NK-92 (cell line): ENCODE measurements around the gene INTS11.

Source experiments
- DNase-seq: peaks from one replicate; lab custom pipeline; 2025; ENCODE audit not compliant: unreplicated experiment; lab: John Stamatoyannopoulos, UW

Gene INTS11

DNA sequence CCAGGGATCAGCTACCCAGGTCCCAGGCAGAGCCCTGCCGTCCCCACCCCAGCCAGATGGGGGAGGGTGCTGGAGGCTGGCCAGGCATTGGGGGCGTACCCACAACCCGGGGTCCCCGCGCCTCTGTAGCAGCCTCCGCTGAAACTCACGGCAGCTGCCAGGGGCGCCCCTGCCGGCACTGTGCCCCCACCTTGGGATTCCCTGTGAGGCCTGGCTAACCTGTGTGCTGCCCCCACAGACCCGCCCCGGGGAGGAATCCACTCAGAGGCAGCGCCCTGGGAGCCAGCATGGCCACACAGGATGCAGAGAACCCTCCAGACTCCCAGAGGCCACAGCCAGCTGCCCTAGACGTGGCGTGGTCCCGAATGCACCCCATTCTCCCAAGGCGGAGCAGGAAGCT lies 20.9 kb upstream of the INTS11 start:
- DNase-seq, result no peak

DNA sequence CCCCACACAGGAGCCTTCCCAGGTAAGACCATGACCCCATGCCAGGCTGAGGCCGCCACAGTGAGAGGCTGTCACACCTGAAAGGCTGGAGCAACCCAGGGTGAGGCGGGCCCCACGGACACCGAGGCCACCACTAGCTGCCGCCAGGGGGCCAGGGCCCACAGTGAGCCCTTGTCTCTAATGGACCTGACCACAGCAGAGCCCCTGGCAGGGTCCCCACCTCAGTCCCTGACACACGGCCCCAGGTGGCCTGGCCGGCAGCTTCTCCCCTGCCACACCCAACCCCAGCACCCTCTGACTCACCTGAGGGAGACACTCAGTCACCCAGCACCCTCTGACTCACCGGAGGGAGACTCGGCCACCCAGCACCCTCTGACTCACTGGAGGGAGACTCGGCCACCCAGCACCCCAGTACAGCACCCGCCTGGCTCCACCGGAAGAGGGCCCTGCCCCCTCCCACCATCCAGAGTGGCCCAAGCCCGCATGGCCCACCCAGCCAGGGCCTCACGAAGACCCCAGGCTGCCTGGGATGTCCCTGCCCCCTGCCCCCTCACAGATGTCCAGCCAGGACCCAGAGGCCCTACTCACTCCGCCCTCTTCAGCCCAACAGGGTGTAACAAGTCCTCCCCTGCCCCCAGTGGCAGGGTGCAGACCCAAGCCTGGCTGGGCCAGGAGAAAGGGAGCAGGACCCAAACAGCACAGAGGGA lies 20.3 kb upstream of the INTS11 start:
- no peak for DNase-seq

DNA sequence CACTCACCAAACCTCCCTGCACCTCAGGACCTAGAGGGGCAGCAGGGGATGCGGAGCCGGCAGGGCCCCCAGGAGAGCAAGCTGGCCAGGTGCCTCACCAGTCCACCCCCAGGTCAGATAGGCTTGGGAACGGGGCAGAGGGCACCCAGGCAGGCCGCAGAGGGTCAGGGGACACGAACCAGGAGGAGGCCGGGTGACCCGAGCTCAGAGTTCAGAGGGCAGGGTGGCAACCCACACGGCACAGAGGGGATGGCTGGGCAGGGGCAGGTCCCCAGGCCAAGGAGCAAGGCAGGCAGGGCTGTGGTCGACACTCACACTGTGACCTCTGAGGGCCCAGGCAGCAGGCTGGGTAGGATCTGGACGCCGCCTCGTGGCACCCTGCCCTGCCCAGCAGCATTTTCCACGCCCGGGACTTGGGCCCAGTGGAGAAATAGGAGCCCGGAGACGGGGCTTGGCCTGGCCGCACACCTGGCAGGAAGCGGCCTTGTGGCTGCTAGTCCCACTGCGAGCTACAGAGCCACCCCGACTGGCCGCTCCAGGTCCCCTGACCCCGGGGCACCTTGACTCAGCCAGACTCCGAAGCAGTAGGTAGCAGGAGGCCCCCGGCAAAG lies 19.5 kb upstream of the INTS11 start:
- DNase-seq, result no peak

DNA sequence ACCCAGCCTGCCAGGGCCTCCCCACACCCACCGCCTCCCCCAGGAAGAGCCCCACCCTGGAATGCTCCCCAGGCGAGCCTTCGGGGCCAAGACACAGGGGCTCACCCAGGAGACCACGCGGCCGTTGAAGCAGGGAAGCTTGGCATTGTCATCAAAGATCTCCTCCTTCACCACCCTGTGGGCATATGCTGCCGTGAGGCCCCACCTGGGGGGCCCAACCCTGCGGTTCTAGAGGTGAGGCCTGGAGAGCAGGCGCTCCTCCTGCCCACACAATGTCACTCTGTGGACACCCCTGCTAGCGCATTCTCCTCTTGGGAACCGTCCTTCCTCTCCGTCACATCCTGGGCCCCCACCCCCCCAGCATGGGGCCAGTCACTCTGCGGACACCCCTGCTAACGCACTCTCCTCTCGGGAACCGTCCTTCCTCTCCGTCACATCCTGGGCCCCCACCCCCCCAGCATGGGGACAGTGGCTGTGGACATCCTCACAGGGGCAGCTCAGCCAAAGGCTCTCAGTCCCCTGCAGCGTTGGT lies 18.2 kb upstream of the INTS11 start:
- no peak for DNase-seq

DNA sequence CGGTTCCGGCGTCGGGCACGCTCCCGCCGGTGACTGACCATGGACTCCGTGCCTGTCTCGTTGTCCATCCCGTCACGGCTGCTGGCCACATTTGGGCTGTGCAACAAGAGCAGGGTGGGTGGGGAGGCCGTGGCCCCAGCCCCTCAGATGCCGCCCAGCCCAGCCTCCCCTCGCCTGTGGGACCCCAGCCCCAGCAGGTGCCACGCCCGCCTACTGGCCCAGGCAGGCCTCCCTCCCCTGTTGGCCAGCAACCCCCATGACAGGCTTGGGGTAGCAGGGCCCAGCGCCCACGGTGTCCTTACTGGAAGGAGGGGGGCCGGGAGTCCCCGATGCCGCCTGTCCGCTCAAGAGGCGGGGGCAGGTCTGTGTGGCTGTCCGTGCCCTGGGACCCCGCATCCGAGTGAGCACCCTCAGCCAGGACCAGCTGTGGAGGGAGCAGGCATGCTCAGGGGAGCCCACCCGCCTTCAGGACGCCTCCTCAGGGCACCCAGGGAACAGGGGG lies 17.7 kb upstream of the INTS11 start:
- DNase-seq, result no peak

DNA sequence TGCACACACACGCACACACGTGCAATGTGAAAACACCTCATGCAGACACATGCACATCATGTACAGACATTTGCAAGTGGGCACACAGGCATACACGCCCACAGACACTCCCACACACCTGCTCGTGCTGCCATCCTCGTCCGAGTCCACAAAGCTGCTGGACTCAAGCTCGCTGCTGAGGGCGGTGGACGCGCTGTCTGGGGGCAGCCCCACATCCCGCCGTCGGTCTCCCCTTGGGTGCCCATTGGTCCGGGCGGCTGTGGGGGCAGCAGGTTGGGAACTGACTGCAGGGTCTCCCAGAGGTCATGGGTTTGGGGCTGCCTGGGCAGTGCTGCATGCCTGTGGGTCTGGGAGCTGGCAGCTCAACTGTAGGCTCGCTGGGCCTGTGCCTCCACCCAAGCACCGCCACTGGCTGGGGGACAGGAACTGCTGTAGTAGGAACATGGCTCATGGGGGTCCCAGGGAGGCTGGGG lies 17.1 kb upstream of the INTS11 start:
- no peak for DNase-seq

DNA sequence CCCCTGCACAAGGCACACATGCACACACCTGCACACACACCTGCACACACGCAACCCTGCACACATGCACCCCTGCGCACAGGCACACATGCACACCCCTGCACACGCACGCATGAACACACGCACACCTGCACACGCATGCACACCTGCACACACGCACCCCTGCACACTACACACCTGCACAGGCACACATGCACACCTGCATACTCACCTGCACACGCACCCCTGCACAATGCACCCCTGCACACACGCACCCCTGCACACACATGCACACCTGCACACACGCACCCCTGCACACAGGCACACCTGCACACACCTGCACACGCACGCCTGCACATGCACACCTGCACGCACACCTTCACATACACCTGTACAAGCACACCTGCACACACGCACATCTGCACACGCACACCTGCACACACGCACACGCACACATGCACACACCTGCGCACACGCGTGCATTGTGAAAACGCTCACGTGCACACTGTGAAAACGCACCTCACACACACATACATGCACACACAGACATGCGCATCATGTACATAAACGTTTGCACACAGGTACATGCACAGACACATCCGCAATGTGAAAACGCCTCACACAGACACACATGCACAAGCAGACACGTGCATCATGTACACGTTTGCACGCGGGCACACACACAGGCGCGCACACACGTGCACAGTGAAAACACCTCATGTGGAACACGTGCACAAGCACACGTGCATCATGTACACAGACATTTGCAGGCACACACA lies 16.5 kb upstream of the INTS11 start:
- no peak for DNase-seq

DNA sequence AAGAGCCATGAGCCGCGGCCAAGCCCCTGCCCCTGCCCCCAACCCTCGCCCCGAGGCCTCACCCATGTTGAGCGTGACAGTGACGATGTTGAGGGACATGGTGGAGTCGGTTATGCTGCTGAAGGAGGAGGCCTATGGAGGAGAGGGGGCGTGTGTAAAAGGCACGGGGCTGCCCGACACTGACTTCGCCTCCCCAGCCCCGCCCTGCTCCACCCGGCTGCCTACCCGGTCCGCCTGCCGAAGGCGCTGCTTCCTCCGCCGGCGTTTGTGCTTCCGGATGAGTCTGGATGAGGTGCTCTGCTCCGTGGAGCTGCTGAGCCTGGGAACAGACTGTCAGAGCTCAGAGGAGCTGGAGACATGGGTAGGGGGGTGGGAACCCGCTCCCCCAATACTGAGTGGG lies 15.7 kb upstream of the INTS11 start:
- DNase-seq, result no peak

DNA sequence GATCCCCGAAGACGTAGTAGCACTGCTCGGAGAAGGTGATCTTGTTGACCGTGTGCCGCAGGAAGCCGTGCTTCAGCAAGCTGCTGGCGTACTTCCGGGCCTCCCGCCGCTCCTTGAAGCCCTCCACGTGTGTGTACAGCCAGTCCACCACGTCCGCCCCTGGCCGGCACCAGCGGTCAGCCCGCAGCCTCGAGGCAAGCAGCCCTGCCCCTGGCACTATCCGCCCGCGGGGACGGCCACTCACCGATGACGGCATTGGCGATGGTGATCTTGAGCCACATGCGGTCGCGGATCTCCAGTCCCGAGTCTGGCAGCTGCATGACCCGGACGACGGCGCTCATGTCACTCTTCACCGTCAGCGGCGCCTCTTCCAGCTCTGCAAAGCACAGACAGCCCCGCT lies 13.8 kb upstream of the INTS11 start:
- no peak for DNase-seq

DNA sequence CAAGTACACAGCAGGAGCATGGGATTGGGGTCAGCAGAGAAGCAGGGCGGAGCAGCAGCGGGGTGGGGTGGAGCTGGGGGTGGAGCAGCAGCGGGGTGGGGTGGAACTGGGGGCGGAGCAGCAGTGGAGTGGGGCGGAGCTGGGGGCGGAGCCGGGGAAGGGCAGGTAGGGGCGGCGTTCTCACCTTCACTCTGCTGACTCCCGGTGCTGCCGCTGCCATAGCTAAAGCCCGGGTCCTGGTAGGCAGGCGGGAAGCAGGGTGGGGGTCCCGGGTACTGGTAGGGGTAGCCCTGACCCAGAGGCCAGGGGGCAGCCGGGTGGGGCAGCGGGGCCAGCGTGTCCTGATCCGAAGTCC lies 13.3 kb upstream of the INTS11 start:
- no peak for DNase-seq

DNA sequence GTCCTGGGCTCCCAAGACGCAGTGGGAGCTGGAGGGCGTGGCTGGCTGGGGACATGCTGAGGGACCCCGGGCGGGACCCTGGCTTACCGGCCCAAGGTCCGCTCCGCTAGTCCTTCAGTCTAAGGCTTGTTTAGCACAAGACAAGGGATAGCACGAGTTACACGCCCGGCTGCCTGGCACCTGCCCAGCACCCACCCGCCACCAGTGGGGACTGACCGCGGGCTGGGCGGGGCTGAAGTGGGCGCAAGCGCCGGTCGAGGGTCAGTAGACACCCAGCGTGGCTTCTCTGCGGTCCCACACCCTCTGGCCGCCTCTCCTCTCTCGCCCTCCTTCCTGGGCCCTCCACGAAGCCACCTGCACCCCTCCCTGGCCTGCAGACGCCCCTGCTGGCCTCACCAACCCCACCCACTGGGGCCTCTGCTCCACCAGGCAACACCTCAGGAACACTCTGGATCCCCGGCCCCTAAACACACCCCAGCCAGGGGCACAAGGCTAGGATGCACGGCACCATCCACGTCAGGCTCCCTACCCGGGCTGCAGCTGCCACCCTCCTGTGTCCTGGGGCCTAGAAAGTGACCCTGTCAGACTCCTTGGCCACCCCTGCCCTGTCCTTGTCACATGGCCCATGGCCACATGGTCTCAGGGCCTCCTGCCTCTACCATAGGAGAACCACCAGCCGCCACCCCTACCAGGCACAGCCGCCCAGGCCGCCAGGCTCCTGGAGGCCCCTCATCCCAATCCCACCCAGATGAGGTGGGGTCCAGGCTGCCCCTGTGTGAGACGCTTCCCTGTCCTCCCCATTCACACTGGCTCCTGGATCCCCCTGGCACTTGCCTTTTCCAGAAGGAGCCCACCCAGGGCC lies 12.7 kb upstream of the INTS11 start:
- no peak for DNase-seq

DNA sequence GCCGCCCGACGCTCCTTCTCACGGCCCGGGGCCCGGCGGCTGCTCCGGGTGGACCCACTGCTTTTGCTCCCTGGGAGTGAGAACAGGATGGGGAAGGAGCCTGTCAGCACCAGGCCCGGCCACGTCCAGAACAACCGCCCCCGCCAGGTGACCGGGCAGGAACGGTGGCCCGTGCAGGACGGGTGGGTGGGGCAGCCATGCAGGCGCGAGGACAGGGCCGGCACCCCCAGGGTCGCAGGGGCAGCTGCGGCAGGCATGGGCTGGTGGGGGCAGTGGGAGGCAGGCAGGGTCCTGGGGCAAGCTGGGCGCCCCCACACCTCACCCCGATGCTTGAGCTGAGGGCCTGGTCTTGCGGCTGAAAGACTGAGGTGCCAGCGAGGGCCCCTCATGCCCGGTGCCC lies 12.0 kb upstream of the INTS11 start:
- no peak for DNase-seq

DNA sequence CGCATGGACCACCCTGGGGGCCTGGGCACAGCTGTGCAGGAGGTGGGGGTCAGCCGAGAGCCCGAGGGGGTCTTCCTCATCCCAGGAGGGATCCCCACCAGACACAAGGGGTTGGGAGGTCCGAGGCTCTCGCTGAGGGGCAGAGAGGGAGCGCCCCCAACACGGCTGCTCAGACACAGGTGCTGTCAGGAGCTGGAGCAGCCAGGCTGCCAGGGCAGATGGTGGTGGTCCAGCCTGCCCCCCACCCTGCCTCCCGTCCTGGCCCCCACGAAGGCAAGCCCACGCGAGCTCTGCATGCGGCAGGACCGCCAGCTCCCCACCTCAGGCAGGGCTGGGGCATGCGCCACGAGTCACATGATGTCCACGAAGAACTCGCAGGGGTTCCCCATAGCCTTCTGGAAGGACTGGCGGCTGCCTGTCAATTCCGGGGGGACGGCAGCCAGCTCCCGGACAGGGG lies 11.4 kb upstream of the INTS11 start:
- no peak for DNase-seq

DNA sequence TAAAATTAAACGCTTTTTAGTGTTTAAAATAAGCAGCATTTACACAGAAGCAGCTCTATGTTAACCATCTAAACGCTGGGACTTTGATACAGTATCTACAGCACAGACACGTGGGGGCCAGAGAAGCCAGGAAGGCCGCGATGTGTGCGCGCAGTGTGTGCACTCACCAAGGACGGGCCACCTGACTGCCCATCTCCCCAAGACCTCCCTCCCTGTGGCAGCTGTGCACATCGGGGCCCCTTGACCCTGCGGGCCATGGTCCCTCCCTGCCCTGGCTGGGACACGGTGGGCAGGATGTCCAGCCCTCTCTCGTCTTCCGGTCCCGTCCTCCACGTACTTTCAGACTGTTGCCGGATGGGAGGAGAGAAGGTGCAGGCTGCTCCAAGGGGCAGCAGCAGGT lies 10.8 kb upstream of the INTS11 start:
- DNase-seq, result no peak

DNA sequence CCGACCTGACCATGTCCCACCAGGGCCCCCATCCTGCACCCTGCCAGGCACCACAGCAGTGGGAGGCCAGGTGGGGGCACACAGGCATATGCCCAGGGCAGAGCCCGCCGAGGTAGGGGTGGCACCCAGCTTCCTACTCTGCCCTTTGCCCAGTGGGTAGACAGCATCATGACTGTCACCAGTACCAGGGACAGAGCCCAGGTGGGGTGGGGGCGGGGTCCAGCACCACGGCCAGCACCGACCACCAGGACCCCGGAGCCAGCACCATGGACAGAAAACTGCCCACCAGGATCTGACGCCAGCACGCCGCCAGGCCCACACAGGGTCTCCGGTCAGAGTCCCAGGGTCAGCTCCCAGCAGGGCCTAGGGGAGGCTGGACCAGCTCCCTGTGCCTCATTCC lies 10.4 kb upstream of the INTS11 start:
- no peak for DNase-seq

DNA sequence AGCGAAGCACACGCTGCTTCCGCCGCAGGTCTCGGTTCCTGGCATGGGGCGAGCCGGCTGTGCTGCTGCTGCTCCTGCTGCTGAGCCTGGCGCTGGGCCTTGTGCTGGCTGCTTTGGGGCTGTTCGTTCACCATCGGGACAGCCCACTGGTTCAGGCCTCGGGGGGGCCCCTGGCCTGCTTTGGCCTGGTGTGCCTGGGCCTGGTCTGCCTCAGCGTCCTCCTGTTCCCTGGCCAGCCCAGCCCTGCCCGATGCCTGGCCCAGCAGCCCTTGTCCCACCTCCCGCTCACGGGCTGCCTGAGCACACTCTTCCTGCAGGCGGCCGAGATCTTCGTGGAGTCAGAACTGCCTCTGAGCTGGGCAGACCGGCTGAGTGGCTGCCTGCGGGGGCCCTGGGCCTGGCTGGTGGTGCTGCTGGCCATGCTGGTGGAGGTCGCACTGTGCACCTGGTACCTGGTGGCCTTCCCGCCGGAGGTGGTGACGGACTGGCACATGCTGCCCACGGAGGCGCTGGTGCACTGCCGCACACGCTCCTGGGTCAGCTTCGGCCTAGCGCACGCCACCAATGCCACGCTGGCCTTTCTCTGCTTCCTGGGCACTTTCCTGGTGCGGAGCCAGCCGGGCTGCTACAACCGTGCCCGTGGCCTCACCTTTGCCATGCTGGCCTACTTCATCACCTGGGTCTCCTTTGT lies 9.2 kb upstream of the INTS11 start:
- no peak for DNase-seq

DNA sequence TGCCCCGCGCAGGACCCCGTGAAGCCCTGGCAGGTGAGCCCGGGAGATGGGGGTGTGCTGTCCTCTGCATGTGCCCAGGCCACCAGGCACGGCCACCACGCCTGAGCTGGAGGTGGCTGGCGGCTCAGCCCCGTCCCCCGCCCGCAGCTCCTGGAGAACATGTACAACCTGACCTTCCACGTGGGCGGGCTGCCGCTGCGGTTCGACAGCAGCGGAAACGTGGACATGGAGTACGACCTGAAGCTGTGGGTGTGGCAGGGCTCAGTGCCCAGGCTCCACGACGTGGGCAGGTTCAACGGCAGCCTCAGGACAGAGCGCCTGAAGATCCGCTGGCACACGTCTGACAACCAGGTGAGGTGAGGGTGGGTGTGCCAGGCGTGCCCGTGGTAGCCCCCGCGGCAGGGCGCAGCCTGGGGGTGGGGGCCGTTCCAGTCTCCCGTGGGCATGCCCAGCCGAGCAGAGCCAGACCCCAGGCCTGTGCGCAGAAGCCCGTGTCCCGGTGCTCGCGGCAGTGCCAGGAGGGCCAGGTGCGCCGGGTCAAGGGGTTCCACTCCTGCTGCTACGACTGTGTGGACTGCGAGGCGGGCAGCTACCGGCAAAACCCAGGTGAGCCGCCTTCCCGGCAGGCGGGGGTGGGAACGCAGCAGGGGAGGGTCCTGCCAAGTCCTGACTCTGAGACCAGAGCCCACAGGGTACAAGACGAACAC lies 8.5 kb upstream of the INTS11 start:
- no peak for DNase-seq

DNA sequence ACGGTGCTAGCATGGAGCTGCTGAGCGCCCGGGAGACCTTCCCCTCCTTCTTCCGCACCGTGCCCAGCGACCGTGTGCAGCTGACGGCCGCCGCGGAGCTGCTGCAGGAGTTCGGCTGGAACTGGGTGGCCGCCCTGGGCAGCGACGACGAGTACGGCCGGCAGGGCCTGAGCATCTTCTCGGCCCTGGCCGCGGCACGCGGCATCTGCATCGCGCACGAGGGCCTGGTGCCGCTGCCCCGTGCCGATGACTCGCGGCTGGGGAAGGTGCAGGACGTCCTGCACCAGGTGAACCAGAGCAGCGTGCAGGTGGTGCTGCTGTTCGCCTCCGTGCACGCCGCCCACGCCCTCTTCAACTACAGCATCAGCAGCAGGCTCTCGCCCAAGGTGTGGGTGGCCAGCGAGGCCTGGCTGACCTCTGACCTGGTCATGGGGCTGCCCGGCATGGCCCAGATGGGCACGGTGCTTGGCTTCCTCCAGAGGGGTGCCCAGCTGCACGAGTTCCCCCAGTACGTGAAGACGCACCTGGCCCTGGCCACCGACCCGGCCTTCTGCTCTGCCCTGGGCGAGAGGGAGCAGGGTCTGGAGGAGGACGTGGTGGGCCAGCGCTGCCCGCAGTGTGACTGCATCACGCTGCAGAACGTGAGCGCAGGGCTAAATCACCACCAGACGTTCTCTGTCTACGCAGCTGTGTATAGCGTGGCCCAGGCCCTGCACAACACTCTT lies 7.7 kb upstream of the INTS11 start:
- no peak for DNase-seq
